ENCODE results near the gene LPAR3.

The LPAR3 gene

GRCh38 chr1:84833194-84833593, 59.8 kb downstream of the LPAR3 start:
- DNase-seq (ENCODE audit: low read depth in 1 of 2, low spot score in 1 of 2), result no peak
- no peak overlapping the region for H3K27ac ChIP-seq (replicated peaks)
- TF ChIP-seq POLR2AphosphoS5 (IDR thresholded peaks at IDR 0.05; ENCODE audit: low read depth) (no peak), GABPA (IDR thresholded peaks at IDR 0.05; ENCODE audit: low read depth) (no peak)
- H3K27me3 ChIP-seq (ENCODE audit: insufficient read depth, poor library complexity, severe bottlenecking), result no peaks in the 10 kb centered on the region
- H3K4me3 ChIP-seq (replicated peaks; ENCODE audit: insufficient read depth, low read length), result no peak overlapping the region

- DNase-seq (ENCODE audit: low read depth in 1 of 2, low spot score in 1 of 2), result no peak
- TF ChIP-seq POLR2AphosphoS5 (IDR thresholded peaks at IDR 0.05; ENCODE audit: low read depth), result no peak
- no peak for TF ChIP-seq CTCF (IDR thresholded peaks at IDR 0.05; ENCODE audit: insufficient read depth, low read length)
- TF ChIP-seq REST (IDR thresholded peaks at IDR 0.05; ENCODE audit: insufficient replicate concordance, low read depth), result no peak
- no peak for TF ChIP-seq GABPA (IDR thresholded peaks at IDR 0.05; ENCODE audit: low read depth)
- TF ChIP-seq SPI1 (IDR thresholded peaks at IDR 0.05; ENCODE audit: borderline replicate concordance, low read depth), result no peak
- Histone ChIP-seq H3K4me3 (replicated peaks; ENCODE audit: insufficient read depth, low read length) (no peak overlapping the region), H3K27ac (replicated peaks) (no peak overlapping the region), H3K27me3 (ENCODE audit: insufficient read depth, poor library complexity, severe bottlenecking) (no peaks in the 10 kb centered on the region)
Measured at GRCh38 chr1:84830136-84830535, 62.9 kb downstream of the LPAR3 start.

- no peak for TF ChIP-seq REST (IDR thresholded peaks at IDR 0.05; ENCODE audit: insufficient replicate concordance, low read depth)
- no peak for TF ChIP-seq GABPA (IDR thresholded peaks at IDR 0.05; ENCODE audit: low read depth)
- no peak for TF ChIP-seq POLR2AphosphoS5 (IDR thresholded peaks at IDR 0.05; ENCODE audit: low read depth)
- no peak for TF ChIP-seq CTCF (IDR thresholded peaks at IDR 0.05; ENCODE audit: insufficient read depth, low read length)
- TF ChIP-seq SPI1 (IDR thresholded peaks at IDR 0.05; ENCODE audit: borderline replicate concordance, low read depth), result no peak
- peaks cover 2% of the 10 kb centered on the region for H3K27me3 ChIP-seq (ENCODE audit: insufficient read depth, poor library complexity, severe bottlenecking)
- H3K27ac ChIP-seq (replicated peaks), result no peak overlapping the region
- DNase-seq (ENCODE audit: low read depth in 1 of 2, low spot score in 1 of 2), result no peak
- no peak overlapping the region for H3K4me3 ChIP-seq (replicated peaks; ENCODE audit: insufficient read depth, low read length)
Measured at GRCh38 chr1:84827976-84828375, 65.0 kb downstream of the LPAR3 start.

GRCh38 chr1:84827555-84827954, 65.5 kb downstream of the LPAR3 start:
- Histone ChIP-seq H3K27ac (replicated peaks) (no peak overlapping the region), H3K4me3 (replicated peaks; ENCODE audit: insufficient read depth, low read length) (no peak overlapping the region), H3K27me3 (ENCODE audit: insufficient read depth, poor library complexity, severe bottlenecking) (peaks cover 4% of the 10 kb centered on the region)
- TF ChIP-seq SPI1 (IDR thresholded peaks at IDR 0.05; ENCODE audit: borderline replicate concordance, low read depth) (no peak), CTCF (IDR thresholded peaks at IDR 0.05; ENCODE audit: insufficient read depth, low read length) (no peak), POLR2AphosphoS5 (IDR thresholded peaks at IDR 0.05; ENCODE audit: low read depth) (no peak), REST (IDR thresholded peaks at IDR 0.05; ENCODE audit: insufficient replicate concordance, low read depth) (no peak), GABPA (IDR thresholded peaks at IDR 0.05; ENCODE audit: low read depth) (no peak)
- no peak for DNase-seq (ENCODE audit: low read depth in 1 of 2, low spot score in 1 of 2)

Measured in HL-60 (cell line).